HepG2 (cell line): ENCODE measurements around the gene SERPINF2. TPM values are rescaled to one million over a fixed set of nuclear protein-coding genes. Genes with fewer than 3 reads are reported as not detected.
A peak's percentile ranks its signal among the peaks of the same experiment; 100 is the strongest.

Experiments used
- GLI4 ChIP-seq: sonication (generic); formaldehyde crosslinking; IDR thresholded peaks from 2 replicates; pipeline ENCODE4 v1.5.1; 2020; ENCODE audit warnings: missing genetic modification reagents, mild to moderate bottlenecking, moderate library complexity, borderline replicate concordance
- KAT7 ChIP-seq: IDR thresholded peaks from 2 replicates; pipeline ENCODE4 v1.6.1; 2018; ENCODE audit warnings: borderline replicate concordance, missing compliant biosample characterization
- SIN3B ChIP-seq: fragments of 150-350 bp; IDR thresholded peaks from 2 replicates; pipeline ENCODE4 v1.6.1; 2014; ENCODE audit warnings: low read length
- SOX13 ChIP-seq, 3 experiments: fragments of 450-650 bp in 1 of 3; sonication (generic) in 1 of 3; formaldehyde crosslinking in 1 of 3; IDR thresholded peaks in 2 of 3; conservative IDR thresholded peaks in 1 of 3; 2 replicates each; pipeline versions ENCODE4 v1.5.0 to v1.6.1; 2016 to 2020; ENCODE audit warnings: antibody characterized with exemption in 1 of 3, mild to moderate bottlenecking in 1 of 3, missing compliant biosample characterization in 1 of 3, missing genetic modification reagents in 1 of 3, moderate library complexity in 1 of 3
- SP4 ChIP-seq: sonication (generic); formaldehyde crosslinking; IDR thresholded peaks from 2 replicates; pipeline ENCODE4 v1.8.1; 2023; ENCODE audit warnings: mild to moderate bottlenecking, missing genetic modification reagents
- TEAD2 ChIP-seq: sonication (generic); formaldehyde crosslinking; IDR thresholded peaks from 2 replicates; pipeline ENCODE4 v1.9.0; 2021; ENCODE audit warnings: missing genetic modification reagents
- ZMYM4 ChIP-seq: sonication (generic); formaldehyde crosslinking; IDR thresholded peaks from 2 replicates; pipeline ENCODE4 v1.8.1; 2023; ENCODE audit warnings: mild to moderate bottlenecking, missing genetic modification reagents
- ZNF317 ChIP-seq: sonication (generic); formaldehyde crosslinking; IDR thresholded peaks from 2 replicates; pipeline ENCODE4 v1.5.0; 2020; ENCODE audit warnings: mild to moderate bottlenecking, missing genetic modification reagents
- ZNF44 ChIP-seq: sonication (generic); formaldehyde crosslinking; IDR thresholded peaks from 2 replicates; pipeline ENCODE4 v1.5.1; 2020; ENCODE audit warnings: mild to moderate bottlenecking, missing genetic modification reagents
- ZNF549 ChIP-seq: sonication (generic); formaldehyde crosslinking; IDR thresholded peaks from 2 replicates; pipeline ENCODE4 v1.5.0; 2020; ENCODE audit warnings: missing genetic modification reagents
- ZNF839 ChIP-seq: sonication (generic); formaldehyde crosslinking; IDR thresholded peaks from 2 replicates; pipeline ENCODE4 v1.4.0; 2020; ENCODE audit warnings: missing genetic modification reagents, mild to moderate bottlenecking, borderline replicate concordance
- ZNF850 ChIP-seq: sonication (generic); formaldehyde crosslinking; conservative IDR thresholded peaks from 2 replicates; pipeline ENCODE4 v1.9.0; 2021; ENCODE audit warnings: mild to moderate bottlenecking, missing genetic modification reagents
- polyA plus RNA-seq, 8 experiments: library from polyadenylated mRNA; depleted of rRNA in 3 of 8; stranded (reverse) in 7 of 8; unstranded in 1 of 8; fragments of >200 nt; fragmentation: Illumina TruSeq in 4 of 8; extraction: Trizol in 4 of 8; gene quantifications; 2 replicates each; pipeline versions ENCODE4 v1.2.1 to v1.2.3, GENCODE V29; 2011 to 2016; ENCODE audit warnings: low read depth in 4 of 8, missing spikeins in 1 of 8, mixed read lengths in 1 of 8; ENCODE audit not compliant: insufficient read depth in 1 of 8
- total RNA-seq, 5 experiments: library from RNA; depleted of rRNA; stranded (reverse); fragments of >200 nt; fragmentation: Illumina TruSeq; extraction: Trizol; gene quantifications; 2 replicates each; pipeline ENCODE4 v1.2.3, GENCODE V29; 2016; ENCODE audit warnings: low read depth in 1 of 5
- TF ChIP-seq, protein P1 (sequence below): sonication (generic); formaldehyde crosslinking; IDR thresholded peaks from 2 replicates; pipeline ENCODE4 v1.5.0; 2020; ENCODE audit warnings: mild to moderate bottlenecking, low read depth, missing genetic modification reagents, borderline replicate concordance
- TF ChIP-seq, protein P2 (sequence below): IDR thresholded peaks from 2 replicates; pipeline ENCODE4 v1.6.1; 2016; ENCODE audit warnings: missing genetic modification reagents, missing compliant biosample characterization
- TF ChIP-seq, protein P3 (sequence below): sonication (generic); formaldehyde crosslinking; IDR thresholded peaks from 2 replicates; pipeline ENCODE4 v1.4.0; 2020; ENCODE audit warnings: missing genetic modification reagents, mild to moderate bottlenecking, borderline replicate concordance
- TF ChIP-seq, protein P4 (sequence below): sonication (generic); formaldehyde crosslinking; IDR thresholded peaks from 2 replicates; pipeline ENCODE4 v1.5.0; 2020; ENCODE audit warnings: mild to moderate bottlenecking, missing genetic modification reagents, borderline replicate concordance
- TF ChIP-seq, protein P5 (sequence below): sonication (generic); formaldehyde crosslinking; IDR thresholded peaks from 2 replicates; pipeline ENCODE4 v1.5.0; 2020; ENCODE audit warnings: missing genetic modification reagents
- TF ChIP-seq, protein P6 (sequence below): sonication (generic); IDR thresholded peaks from 2 replicates; pipeline ENCODE4 v1.6.1; 2016; ENCODE audit warnings: low read depth, borderline replicate concordance
- TF ChIP-seq, protein P7 (sequence below): sonication (generic); formaldehyde crosslinking; IDR thresholded peaks from 2 replicates; pipeline ENCODE4 v1.4.0; 2020; ENCODE audit warnings: missing genetic modification reagents

SERPINF2 gene
- total and polyA plus RNA-seq, 2 of the 13 experiments (the other 11 are each of a cell fraction or from before 2014, with no cell fraction given), result 309 to 548 TPM

DNA sequence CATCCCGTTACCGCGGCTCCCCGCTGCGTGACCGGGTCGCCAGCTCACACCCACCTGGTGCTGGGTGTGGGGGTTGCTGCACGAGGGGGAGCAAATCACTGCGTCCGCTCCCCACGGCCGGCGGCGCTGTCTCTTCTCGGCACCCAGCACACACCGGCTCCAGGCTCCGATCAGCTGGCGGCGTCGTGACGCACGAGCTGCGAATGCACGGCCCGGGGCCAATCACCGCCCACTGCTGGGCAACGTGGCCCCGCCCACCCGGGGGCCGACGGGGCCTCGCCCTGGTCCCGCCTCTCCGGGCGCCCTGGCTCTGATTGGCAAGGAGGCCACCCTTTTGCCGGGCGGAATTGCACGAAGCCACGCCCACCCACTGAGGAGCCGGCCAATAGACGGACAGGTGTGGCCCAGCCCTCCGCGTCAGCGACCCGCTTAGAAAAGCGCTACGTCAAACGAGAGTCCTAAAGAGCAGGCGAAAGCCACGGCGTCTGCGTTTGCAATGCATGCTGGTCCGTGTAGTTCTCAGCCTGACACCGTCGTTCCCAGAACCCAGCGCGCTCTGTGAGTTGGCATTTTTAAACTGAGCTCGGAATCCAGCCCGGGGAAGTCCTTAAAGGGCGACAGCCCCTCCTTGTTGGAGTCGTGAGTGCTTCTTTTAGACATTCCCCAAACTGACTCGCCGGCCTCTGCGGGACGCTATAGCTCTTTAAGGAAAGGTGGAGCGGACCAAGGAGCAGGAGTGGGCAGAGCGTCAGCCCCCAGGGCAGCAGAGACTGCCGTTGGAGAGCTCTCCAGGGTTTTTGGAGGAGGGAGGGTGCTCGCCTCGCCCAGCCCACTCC lies 26.4 kb upstream of the SERPINF2 start (continued):
- TF ChIP-seq, protein P1, sequence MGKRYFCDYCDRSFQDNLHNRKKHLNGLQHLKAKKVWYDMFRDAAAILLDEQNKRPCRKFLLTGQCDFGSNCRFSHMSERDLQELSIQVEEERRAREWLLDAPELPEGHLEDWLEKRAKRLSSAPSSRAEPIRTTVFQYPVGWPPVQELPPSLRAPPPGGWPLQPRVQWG (CRISPR knock-in tag), result no peak
- TF ChIP-seq SIN3B (peak; percentile 65; the same call in 1 of the 2 replicates), TEAD2 (CRISPR knock-in tag) (0 out of 2 replicates have a peak, but pooled peaks have one; percentile 22), ZNF317 (CRISPR knock-in tag) (no peak), ZNF549 (CRISPR knock-in tag) (no peak), KAT7 (CRISPR knock-in tag) (no peak; the same call in 1 of the 2 replicates), ZNF850 (CRISPR knock-in tag) (no peak), ZNF839 (CRISPR knock-in tag) (no peak; the same call in 1 of the 2 replicates), GLI4 (no peak), ZMYM4 (CRISPR knock-in tag) (peak; percentile 9; the same call in 1 of the 2 replicates), SP4 (CRISPR knock-in tag) (peak; percentile 100), SOX13 (IDR thresholded peaks at IDR 0.05) (no peak; the same call in 1 of the 2 replicates), SOX13 (CRISPR knock-in tag; conservative IDR thresholded peaks at IDR 0.05 in 1 of 2, IDR thresholded peaks at IDR 0.05 in 1 of 2) (peak; percentile 19 to 83; a peak in 2 of 4 replicates), ZNF44 (CRISPR knock-in tag) (0 out of 2 replicates have a peak, but pooled peaks have one; percentile 8)
- TF ChIP-seq, protein P2, sequence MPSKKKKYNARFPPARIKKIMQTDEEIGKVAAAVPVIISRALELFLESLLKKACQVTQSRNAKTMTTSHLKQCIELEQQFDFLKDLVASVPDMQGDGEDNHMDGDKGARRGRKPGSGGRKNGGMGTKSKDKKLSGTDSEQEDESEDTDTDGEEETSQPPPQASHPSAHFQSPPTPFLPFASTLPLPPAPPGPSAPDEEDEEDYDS (CRISPR knock-in tag), result peak; percentile 88
- TF ChIP-seq, protein P3, sequence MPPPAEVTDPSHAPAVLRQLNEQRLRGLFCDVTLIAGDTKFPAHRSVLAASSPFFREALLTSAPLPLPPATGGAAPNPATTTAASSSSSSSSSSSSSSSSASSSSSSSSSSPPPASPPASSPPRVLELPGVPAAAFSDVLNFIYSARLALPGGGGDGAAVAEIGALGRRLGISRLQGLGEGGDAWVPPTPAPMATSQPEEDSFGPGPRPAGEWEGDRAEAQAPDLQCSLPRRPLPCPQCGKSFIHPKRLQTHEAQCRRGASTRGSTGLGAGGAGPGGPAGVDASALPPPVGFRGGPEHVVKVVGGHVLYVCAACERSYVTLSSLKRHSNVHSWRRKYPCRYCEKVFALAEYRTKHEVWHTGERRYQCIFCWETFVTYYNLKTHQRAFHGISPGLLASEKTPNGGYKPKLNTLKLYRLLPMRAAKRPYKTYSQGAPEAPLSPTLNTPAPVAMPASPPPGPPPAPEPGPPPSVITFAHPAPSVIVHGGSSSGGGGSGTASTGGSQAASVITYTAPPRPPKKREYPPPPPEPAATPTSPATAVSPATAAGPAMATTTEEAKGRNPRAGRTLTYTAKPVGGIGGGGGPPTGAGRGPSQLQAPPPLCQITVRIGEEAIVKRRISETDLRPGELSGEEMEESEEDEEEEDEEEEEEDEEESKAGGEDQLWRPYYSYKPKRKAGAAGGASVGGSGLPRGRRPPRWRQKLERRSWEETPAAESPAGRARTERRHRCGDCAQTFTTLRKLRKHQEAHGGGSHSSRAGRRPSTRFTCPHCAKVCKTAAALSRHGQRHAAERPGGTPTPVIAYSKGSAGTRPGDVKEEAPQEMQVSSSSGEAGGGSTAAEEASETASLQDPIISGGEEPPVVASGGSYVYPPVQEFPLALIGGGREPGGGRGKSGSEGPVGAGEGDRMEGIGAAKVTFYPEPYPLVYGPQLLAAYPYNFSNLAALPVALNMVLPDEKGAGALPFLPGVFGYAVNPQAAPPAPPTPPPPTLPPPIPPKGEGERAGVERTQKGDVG, result 0 out of 2 replicates have a peak, but pooled peaks have one; percentile 73
- TF ChIP-seq, protein P4, sequence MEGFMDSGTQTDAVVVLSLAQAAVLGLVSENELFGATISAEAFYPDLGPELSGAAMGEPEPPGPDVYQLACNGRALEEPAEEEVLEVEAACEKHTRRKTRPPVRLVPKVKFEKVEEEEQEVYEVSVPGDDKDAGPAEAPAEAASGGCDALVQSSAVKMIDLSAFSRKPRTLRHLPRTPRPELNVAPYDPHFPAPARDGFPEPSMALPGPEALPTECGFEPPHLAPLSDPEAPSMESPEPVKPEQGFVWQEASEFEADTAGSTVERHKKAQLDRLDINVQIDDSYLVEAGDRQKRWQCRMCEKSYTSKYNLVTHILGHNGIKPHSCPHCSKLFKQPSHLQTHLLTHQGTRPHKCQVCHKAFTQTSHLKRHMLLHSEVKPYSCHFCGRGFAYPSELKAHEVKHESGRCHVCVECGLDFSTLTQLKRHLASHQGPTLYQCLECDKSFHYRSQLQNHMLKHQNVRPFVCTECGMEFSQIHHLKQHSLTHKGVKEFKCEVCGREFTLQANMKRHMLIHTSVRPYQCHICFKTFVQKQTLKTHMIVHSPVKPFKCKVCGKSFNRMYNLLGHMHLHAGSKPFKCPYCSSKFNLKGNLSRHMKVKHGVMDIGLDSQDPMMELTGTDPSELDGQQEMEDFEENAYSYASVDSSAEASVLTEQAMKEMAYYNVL (CRISPR knock-in tag), result no peak
- TF ChIP-seq, protein P5, sequence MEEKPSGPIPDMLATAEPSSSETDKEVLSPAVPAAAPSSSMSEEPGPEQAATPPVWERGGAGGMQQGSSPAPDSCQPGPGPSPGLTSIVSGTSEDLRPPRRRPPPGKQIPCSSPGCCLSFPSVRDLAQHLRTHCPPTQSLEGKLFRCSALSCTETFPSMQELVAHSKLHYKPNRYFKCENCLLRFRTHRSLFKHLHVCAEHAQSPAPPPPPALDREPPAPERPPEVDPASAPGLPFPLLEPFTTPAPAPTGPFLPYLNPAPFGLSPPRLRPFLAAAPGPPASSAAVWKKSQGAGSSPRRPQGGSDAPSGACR (CRISPR knock-in tag), result 0 out of 2 replicates have a peak, but pooled peaks have one; percentile 36
- TF ChIP-seq, protein P6, sequence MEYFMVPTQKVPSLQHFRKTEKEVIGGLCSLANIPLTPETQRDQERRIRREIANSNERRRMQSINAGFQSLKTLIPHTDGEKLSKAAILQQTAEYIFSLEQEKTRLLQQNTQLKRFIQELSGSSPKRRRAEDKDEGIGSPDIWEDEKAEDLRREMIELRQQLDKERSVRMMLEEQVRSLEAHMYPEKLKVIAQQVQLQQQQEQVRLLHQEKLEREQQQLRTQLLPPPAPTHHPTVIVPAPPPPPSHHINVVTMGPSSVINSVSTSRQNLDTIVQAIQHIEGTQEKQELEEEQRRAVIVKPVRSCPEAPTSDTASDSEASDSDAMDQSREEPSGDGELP, result peak; percentile 100
- TF ChIP-seq, protein P7, sequence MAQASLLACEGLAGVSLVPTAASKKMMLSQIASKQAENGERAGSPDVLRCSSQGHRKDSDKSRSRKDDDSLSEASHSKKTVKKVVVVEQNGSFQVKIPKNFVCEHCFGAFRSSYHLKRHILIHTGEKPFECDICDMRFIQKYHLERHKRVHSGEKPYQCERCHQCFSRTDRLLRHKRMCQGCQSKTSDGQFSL (CRISPR knock-in tag), result no peak
